Gastroesophageal sphincter (tissue), 3 donors: Measurements from ENCODE around the gene METTL26.

Experiments
- EP300 ChIP-seq: sonication (generic); formaldehyde crosslinking; IDR thresholded peaks from one replicate; pipeline ENCODE4 v1.6.1; 2017; ENCODE audit warnings: antibody characterized with exemption, mild to moderate bottlenecking
- TF ChIP-seq, protein P1 (sequence below), 4 experiments: fragments of 200-600 bp in 2 of 4; fragments of 450-650 bp in 2 of 4; sonication (generic) in 1 of 4; IDR thresholded peaks; one replicate each; pipeline ENCODE4 v1.5.1; 2017 to 2019; ENCODE audit warnings: antibody characterized with exemption in 4 of 4, mild to moderate bottlenecking in 2 of 4, moderate library complexity in 2 of 4

GRCh38 chr16:630815-631405 is 5.2 kb downstream of the METTL26 start, which contains the start of gene WFIKKN1:
- TF ChIP-seq, protein P1, sequence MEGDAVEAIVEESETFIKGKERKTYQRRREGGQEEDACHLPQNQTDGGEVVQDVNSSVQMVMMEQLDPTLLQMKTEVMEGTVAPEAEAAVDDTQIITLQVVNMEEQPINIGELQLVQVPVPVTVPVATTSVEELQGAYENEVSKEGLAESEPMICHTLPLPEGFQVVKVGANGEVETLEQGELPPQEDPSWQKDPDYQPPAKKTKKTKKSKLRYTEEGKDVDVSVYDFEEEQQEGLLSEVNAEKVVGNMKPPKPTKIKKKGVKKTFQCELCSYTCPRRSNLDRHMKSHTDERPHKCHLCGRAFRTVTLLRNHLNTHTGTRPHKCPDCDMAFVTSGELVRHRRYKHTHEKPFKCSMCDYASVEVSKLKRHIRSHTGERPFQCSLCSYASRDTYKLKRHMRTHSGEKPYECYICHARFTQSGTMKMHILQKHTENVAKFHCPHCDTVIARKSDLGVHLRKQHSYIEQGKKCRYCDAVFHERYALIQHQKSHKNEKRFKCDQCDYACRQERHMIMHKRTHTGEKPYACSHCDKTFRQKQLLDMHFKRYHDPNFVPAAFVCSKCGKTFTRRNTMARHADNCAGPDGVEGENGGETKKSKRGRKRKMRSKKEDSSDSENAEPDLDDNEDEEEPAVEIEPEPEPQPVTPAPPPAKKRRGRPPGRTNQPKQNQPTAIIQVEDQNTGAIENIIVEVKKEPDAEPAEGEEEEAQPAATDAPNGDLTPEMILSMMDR (IDR thresholded peaks at IDR 0.05) = no peak
- no peak for TF ChIP-seq EP300
